Loucy (cell line): ENCODE measurements around the gene FAM169A.
A peak's percentile ranks its signal among the peaks of the same experiment; 100 is the strongest.

Experiments
- H2AFZ ChIP-seq: fragments of 200-600 bp; sonication (generic); 2 replicates; pipeline ENCODE4 v1.6.0; 2016; ENCODE audit warnings: antibody characterized with exemption, mild to moderate bottlenecking, low read length, moderate library complexity
- H3F3A ChIP-seq: fragments of 200-600 bp; 2 replicates; pipeline ENCODE4 v1.6.0; 2016; ENCODE audit warnings: antibody characterized with exemption, low read depth, mild to moderate bottlenecking
- H3K27me3 ChIP-seq: fragments of 200-600 bp; sonication (generic); 2 replicates; pipeline ENCODE4 v1.6.1; 2014; ENCODE audit warnings: low read length, mild to moderate bottlenecking; ENCODE audit not compliant: insufficient read depth, poor library complexity, severe bottlenecking
- H3K36me3 ChIP-seq: fragments of 200-600 bp; sonication (generic); 2 replicates; pipeline ENCODE4 v1.6.1; 2016; ENCODE audit warnings: low read length; ENCODE audit not compliant: insufficient read depth
- H3K4me1 ChIP-seq: fragments of 200-600 bp; sonication (generic); 2 replicates; pipeline ENCODE4 v1.5.1; 2014; ENCODE audit warnings: low read length, mild to moderate bottlenecking; ENCODE audit not compliant: insufficient read depth, poor library complexity, severe bottlenecking
- H3K4me2 ChIP-seq: fragments of 200-600 bp; sonication (generic); 2 replicates; pipeline ENCODE4 v1.6.0; 2014; ENCODE audit warnings: antibody characterized with exemption, low read length, low read depth, mild to moderate bottlenecking; ENCODE audit not compliant: poor library complexity, severe bottlenecking
- H3K4me3 ChIP-seq: fragments of 200-600 bp; sonication (generic); 2 replicates; pipeline ENCODE4 v1.5.1; 2014; ENCODE audit warnings: low read length, mild to moderate bottlenecking, mixed read lengths; ENCODE audit not compliant: poor library complexity, severe bottlenecking
- H3K79me2 ChIP-seq: fragments of 200-600 bp; sonication (generic); 2 replicates; pipeline ENCODE4 v1.6.1; 2014; ENCODE audit warnings: low read length; ENCODE audit not compliant: insufficient read depth
- H3K9ac ChIP-seq: fragments of 200-600 bp; sonication (generic); 2 replicates; pipeline ENCODE4 v1.6.0; 2014; ENCODE audit warnings: mild to moderate bottlenecking, low read depth, low read length, moderate library complexity; ENCODE audit not compliant: poor library complexity, severe bottlenecking
- H3K9me2 ChIP-seq: fragments of 200-600 bp; sonication (generic); replicated peaks from 2 replicates; pipeline ENCODE4 v1.6.1; 2016; ENCODE audit warnings: low read depth, low read length, mixed read lengths
- H3K9me3 ChIP-seq: fragments of 200-600 bp; sonication (generic); 2 replicates; pipeline ENCODE4 v1.6.1; 2014; ENCODE audit warnings: mild to moderate bottlenecking, antibody characterized with exemption, low read length, low read depth; ENCODE audit not compliant: insufficient read depth
- H4K20me1 ChIP-seq: fragments of 200-600 bp; sonication (generic); 2 replicates; pipeline ENCODE4 v1.6.0; 2014; ENCODE audit warnings: antibody characterized with exemption, low read length, mild to moderate bottlenecking; ENCODE audit not compliant: insufficient read depth, poor library complexity, severe bottlenecking
- CTCF ChIP-seq: fragments of 200-600 bp; sonication (generic); conservative IDR thresholded peaks from 2 replicates; pipeline ENCODE4 v1.5.1; 2014; ENCODE audit warnings: mild to moderate bottlenecking, antibody characterized with exemption, low read length
- EZH2phosphoT487 ChIP-seq: fragments of 200-600 bp; IDR thresholded peaks from 2 replicates; pipeline ENCODE4 v1.6.1; 2018; ENCODE audit warnings: antibody characterized with exemption, mild to moderate bottlenecking, moderate library complexity, borderline replicate concordance

The FAM169A gene

DNA sequence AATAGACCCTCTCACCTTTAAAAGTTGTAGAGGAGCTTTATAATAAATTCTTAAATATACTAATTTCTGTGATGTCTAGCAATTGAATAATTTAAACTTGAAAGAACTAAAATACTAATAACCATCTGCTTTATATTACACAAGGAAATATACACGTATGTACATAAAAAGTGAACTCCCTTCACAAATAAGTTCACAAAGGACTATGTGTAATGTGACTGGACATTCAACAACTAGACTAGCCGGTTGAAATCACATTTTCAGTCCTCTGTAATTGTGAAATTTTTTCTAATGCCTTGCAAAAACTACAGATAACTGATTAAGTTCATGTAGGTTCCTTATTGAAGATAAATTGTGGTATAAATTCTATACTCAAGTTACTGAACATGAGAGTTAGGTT lies 87.6 kb downstream of the FAM169A start:
- Histone ChIP-seq H3K9me3 (no peaks in the 10 kb centered on the region), H3K36me3 (peaks cover 53% of the 10 kb centered on the region; the same call in 1 of the 2 replicates), H3K9ac (no peak overlapping the region), H3K27me3 (no peaks in the 10 kb centered on the region), H4K20me1 (no peaks in the 10 kb centered on the region), H3F3A (no peaks in the 10 kb centered on the region), H3K4me3 (no peak overlapping the region), H3K79me2 (no peaks in the 10 kb centered on the region), H2AFZ (no peak overlapping the region), H3K4me2 (no peak overlapping the region), H3K4me1 (no peaks in the 10 kb centered on the region), H3K9me2 (no peaks in the 10 kb centered on the region)
- no peak for TF ChIP-seq CTCF
- TF ChIP-seq EZH2phosphoT487, result no peak

DNA sequence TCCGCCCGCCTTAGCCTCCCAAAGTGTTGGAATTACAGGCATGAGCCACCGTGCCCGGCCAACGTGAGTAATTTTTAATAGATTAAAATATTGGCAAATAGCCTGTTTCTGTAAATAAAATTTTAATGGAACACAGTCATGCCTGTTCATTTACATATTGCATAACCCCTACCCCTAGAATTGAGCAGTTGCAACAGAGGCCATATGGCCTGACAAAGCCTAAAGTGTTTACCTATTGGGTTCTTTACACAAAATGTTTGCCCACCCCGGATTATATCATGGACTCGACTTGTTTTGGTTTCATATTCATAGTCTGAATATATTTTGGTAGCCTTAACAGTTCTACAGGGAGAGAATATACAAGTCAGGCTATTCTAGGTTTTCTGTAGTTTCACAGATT lies 93.8 kb downstream of the FAM169A start:
- H3K36me3 ChIP-seq, result peaks cover 63% of the 10 kb centered on the region; the same call in 1 of the 2 replicates
- H3K9me3 ChIP-seq, result no peaks in the 10 kb centered on the region
- no peak overlapping the region for H3K4me3 ChIP-seq
- no peaks in the 10 kb centered on the region for H3K27me3 ChIP-seq
- H3K4me1 ChIP-seq, result peaks cover 9% of the 10 kb centered on the region
- H3K9me2 ChIP-seq, result no peaks in the 10 kb centered on the region
- TF ChIP-seq CTCF (no peak), EZH2phosphoT487 (no peak)
- H3K4me2 ChIP-seq, result no peak overlapping the region
- H3K9ac ChIP-seq, result no peak overlapping the region
- peaks cover 14% of the 10 kb centered on the region for H4K20me1 ChIP-seq
- H2AFZ ChIP-seq, result no peak overlapping the region
- H3F3A ChIP-seq, result no peaks in the 10 kb centered on the region
- peaks cover 25% of the 10 kb centered on the region for H3K79me2 ChIP-seq

DNA sequence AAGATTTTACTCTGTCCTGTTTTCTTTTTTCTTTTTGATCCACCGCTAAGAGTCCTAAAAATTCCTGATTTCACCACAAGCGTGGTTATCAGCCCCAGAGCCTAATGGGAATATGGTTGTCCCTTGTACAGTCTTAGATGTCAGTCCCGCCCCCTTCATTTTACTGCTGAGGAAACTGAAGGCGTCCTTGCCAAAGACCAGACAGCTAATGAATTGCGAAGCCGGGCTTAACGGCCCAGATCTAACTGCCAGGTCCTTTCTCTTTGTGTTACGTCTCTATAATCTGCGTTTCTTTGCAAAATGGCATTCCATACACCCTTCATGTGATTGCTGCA lies 98.6 kb downstream of the FAM169A start:
- Histone ChIP-seq H4K20me1 (peaks cover 37% of the 10 kb centered on the region), H3F3A (no peaks in the 10 kb centered on the region), H3K36me3 (peaks cover 26% of the 10 kb centered on the region; the same call in 1 of the 2 replicates), H3K4me2 (peak overlapping the region; percentile 99), H2AFZ (peak overlapping the region; percentile 85; the same call in 1 of the 2 replicates), H3K4me1 (peaks cover 39% of the 10 kb centered on the region), H3K9ac (peak overlapping the region; percentile 83), H3K9me3 (no peaks in the 10 kb centered on the region), H3K27me3 (no peaks in the 10 kb centered on the region), H3K79me2 (peaks cover 64% of the 10 kb centered on the region), H3K9me2 (no peaks in the 10 kb centered on the region), H3K4me3 (peak overlapping the region; percentile 99)
- TF ChIP-seq EZH2phosphoT487 (no peak), CTCF (no peak)
